NCI-H2196 (cell line): ENCODE data around the gene NF2.
"Not testable (repeated sequence)": the region's sequence is repeated elsewhere in the genome, so short reads cannot be mapped to it uniquely, and the experiment has no call there.

ENCODE experiments used
- DNase-seq: peaks from one replicate; lab custom pipeline; 2025; ENCODE audit not compliant: unreplicated experiment; lab: John Stamatoyannopoulos, UW

The NF2 gene

DNA sequence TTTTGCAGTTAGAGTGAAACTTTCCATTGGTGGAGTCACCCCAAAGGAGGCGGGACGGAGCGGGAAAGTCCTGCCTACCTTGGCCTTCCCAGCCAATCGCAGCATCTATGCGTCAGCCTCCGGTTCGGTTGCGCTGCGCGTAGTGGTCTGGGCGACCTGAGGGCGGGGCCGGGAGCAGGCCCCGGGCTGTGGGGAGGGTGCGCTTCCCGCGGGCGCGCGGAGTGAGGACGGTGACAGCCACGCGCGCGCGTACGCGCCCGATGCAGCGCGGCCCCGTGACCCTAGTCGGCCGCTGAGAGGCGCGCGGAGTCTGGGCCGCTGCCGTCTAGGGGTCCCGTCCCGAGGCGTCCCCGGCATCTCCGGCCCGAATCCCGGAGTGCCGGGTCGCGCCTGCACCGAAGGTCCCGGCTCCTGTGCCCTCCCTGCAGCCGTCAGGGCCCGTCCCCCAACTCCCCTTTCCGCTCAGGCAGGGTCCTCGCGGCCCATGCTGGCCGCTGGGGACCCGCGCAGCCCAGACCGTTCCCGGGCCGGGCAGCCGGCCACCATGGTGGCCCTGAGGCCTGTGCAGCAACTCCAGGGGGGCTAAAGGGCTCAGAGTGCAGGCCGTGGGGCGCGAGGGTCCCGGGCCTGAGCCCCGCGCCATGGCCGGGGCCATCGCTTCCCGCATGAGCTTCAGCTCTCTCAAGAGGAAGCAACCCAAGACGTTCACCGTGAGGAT, at the start of gene NF2:
NF2 (plus strand) TSS at position 276 of the 718 bp plus-strand sequence; CDS start at position 642, 366 bp downstream.
- peak; percentile 93 for DNase-seq

GRCh38 chr22:29555065-29555644, 48.3 kb upstream of the NF2 start:
- DNase-seq = no peak

GRCh38 chr22:29559030-29559429, 44.4 kb upstream of the NF2 start:
- no peak for DNase-seq

DNA sequence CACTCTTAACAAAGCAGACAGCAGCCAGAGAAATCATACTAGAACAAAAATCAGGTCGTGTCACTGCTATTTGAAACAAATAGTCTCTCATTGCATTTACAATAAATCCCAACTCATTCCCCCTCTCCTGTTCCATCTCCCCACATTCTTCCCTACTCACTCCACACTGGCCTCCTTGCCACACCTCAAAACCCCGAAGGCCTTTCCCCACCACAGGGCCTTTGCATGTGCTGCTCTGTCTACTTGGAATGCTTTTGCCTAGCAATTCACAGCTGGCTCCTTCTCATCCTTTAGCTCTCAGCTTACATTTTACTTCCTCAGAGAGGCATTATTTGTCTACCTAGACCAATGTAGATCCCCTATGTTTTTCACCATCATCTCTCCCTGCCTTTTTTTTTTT, 43.6 kb upstream of the NF2 start:
- DNase-seq = no peak

DNA sequence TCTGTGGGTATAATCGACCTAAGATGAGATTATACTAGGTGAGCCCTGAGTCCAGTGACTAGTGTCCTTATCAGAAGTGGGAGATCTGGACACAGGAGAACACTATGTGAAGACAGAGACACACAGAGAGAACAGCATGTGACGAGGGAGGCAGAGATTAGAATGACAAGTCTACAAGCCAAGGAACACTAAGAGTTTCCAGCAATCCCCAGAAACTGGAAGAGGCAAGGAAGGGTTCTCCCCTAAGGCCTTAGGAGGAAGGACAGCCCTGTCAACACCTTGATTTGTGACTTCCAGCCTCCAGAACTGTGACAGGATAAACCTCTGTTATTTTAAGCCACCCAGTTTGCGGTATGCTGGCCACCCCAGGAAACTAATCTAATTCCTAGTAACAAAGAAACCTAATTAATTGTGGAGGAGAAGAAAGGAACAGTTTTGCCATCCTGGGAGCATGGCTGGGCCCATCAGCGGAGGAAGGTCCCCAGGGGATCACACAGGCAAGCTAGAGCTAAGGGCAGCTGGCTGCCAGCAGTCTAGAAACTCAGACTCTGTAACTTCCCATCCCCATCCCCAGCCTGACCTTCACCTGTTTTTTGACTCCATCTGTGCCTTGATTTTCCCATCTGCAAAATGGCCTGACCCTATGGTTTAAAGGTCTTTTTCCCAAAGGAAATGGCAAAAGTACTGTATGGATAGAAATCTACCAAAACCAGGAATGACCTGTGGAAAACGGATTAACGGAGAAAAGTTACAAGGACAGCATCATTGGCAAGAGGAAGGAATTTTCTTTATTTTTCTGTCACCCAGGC, 39.6 kb upstream of the NF2 start:
- DNase-seq = no peak

DNA sequence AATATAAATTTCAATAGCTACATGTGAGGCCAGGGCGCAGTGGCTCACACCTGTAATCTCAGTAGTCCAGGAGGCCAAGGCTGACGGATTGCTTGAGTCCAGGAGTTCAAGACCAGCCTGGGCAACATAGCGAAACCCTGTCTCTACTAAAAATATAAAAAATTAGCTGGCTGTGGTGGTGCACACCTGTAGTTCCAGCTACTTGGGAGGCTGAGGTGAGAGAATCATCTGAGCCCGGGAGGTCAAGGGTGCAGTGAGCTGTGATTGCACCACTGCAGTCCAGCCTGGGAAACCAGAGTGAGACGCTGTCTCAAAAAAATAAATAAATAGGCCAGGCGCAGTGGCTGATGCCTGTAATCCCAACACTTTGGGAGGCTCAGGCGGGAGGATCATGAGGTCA, 36.9 kb upstream of the NF2 start:
- not testable (repeated sequence) for DNase-seq

DNA sequence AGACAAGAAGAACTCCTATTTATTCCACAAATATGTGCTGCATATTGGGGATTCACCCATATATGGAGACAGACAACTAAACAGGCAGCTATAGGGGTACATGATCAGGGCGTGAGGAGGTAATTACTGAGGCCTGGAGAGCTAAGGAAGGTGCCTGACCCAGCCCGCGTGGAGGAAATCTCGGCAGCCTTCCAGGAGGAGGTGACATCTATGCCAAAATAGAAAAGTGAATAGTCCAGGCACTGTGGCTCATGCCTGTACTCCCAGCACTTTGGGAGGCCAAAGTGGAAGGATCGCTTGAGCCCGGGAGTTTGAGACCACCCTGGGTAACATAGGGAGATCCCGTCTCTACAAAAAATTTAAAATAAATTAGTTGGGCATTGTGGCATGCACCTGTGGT, 36.1 kb upstream of the NF2 start:
- DNase-seq = peak; percentile 0

DNA sequence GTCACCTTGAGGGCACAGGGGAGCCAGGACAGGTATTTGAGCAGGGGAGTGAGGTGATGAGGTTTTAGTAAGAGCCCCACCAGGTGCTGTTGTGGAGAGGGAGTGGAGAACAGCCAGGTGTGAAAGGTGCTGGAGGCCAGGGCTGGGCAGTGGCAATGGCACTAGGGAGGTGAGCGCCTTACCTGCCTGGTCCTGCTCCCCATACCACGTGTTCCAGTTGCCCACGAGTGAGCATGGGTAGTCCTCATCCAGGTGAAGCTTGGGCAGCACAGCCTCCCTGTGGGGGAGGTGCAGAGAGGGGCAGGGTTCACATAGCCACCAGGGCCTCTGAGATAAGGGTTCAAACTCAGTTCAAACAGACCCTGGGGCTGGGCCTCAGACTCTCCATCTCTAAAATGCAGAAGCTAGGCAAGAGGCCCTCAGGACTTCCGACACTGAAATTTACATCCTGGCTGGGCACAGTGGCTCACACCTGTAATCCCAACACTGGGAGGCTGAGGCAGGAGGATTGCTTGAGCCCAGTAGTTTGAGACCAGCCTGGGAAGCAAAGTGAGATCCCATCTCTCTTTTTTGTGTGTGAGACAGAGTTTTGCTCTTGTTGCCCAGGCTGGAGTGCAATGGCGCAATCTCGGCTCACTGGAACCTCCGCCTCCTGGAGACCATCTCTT, 34.3 kb upstream of the NF2 start:
- no peak for DNase-seq

- DNase-seq = no peak
These were observed 33.0 kb upstream of the NF2 start for GRCh38 chr22:29570456-29570855.

DNA sequence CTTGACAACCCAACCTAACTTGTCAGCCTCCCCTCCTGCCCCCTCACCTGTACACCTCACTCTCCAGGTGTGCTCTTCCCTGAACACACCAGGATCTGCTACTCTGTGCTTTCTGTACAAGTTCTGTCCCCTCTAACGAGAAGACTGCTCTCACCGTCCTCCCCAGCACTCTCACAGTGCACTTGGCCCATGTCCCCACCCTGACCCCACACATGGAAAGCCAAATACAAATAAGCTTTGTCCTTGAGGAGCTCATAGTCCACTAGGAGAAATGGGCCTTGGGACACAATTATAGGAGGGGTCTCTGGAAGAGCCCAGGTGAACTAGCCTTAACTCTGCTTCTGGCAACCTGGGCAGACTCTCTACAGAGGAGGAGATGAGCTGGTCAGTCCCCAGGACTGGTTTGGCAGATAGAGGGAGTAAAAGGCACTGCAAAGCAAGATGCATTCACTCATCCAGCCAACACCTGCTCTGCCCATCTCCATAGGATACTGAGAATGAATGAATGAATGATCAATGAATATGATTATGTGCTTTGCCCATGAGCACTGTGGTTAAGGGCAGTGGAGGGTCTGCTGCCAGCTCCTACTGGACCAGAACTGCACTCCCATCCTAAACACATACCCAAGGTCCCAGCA, 32.4 kb upstream of the NF2 start:
- no peak for DNase-seq

DNA sequence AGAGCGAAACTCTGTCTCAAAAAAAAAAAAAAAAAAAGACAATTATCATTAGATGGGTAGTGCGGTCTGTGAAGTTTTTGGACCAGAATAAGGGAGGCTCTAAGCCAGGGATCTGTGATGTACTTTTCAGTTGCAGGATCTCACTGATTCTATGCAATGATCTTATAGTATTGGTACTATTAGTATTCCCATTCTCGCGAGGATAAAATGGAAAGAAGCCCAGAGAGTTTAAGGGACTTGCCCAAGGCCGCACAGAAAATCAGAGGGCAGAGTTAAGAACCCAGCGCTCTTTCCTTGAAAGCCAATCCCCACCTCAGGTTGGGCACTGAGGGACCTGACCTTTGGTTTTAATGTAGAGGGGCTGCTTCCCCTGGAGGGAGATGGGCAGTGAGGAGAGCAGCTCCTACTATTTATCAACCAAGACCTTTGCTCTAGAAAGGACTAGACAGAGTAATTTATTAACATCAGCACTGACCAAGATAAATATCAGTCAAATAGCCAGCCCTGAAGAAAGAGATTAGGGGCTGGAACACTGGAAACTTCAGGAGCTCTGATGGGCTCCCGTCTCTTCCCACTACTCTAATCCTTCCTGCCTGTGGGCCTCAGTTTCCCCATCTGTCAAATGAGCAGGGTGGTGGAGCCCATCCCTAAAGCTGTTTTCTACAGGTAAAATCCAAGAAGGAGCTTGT, 28.5 kb upstream of the NF2 start:
- DNase-seq = no peak

DNA sequence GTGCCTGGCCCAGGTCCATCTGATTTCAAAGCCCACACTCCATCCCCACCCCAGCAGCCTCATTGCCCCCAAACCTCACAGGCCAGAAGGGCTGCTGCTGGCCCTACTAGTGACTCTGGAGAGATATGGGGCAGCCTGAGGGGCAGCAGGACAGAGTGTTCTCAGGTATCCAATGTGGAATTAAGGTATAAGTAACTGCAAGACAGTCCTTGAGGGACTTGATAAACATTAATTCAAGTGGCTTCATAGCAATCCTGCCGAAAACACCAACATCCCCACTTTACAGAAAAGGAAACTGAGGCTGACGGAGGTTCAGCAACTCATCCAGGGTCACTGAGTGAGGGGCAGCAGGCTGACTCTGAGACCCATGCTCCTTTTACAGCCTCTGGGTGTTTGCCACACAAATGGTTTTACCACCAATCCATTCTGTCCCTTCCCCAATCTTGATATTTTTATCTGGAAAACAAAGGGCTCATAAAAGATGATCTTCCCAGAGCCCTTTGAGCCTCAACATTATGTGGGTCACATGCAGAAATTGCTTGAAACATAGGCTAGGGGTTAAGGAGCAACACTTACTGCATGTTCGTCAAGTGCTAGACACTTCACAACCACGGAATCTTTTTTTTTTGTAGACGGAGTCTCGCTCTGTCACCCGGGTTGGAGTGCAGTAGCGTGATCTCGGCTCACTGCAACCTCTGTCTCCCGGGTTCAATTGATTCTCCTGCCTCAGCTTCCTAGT, 24.8 kb upstream of the NF2 start:
- no peak for DNase-seq

DNA sequence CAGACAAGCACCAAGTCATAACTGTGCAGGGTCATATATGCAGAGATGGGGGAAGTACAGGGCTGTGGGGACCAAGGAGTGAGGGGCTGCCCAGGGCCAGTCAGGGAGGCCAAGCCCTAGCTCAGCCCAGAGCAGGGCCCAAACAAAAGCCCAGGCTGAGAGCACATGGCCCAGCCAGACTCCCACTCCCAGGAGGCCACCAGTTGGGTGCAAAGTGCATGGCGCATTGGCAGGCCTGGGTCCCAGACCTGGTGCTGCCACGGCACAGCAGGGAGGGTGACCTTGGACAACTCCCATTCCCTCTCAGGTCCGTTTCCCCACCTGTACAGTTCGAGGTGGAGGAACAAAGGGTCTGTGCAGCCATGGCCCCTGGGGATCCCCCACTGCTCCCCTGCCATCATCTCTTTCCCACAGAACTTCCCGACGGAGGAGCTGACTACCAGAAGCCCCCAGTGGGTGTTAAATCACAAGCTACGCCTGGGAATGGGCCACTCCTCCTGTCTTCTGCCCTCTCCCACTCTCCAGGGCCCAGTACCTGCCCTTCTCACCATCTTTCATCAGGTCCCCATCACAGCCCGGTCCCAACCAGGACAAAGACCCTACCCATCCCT, 23.1 kb upstream of the NF2 start:
- DNase-seq = no peak

- no peak for DNase-seq
These were observed 21.6 kb upstream of the NF2 start for GRCh38 chr22:29581799-29582198.

- no peak for DNase-seq
These were observed 18.5 kb upstream of the NF2 start for GRCh38 chr22:29584975-29585374.

DNA sequence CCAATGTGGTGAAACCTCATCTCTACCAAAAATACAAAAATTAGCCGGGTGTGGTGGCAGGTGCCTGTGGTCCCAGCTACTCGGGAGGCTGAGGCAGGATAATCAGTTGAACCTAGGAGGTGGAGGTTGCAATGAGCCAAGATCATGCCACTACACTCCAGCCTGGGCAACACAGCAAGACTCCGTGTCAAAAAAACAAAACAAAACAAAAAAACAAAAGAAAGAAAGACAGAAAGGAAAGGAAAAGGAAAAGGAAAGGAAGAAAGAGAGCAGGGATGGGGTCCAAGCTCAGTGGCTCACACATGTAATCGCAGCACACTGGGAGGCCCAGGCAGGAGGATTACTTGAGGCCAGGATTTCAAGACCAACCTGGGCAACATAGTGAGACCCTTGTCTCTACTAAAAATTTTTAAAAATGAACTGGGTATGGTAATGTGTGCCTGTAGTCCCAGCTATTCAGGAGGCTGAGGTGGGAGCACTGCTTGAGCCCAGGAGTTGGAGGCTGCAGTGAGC, 17.2 kb upstream of the NF2 start:
- not testable (repeated sequence) for DNase-seq

DNA sequence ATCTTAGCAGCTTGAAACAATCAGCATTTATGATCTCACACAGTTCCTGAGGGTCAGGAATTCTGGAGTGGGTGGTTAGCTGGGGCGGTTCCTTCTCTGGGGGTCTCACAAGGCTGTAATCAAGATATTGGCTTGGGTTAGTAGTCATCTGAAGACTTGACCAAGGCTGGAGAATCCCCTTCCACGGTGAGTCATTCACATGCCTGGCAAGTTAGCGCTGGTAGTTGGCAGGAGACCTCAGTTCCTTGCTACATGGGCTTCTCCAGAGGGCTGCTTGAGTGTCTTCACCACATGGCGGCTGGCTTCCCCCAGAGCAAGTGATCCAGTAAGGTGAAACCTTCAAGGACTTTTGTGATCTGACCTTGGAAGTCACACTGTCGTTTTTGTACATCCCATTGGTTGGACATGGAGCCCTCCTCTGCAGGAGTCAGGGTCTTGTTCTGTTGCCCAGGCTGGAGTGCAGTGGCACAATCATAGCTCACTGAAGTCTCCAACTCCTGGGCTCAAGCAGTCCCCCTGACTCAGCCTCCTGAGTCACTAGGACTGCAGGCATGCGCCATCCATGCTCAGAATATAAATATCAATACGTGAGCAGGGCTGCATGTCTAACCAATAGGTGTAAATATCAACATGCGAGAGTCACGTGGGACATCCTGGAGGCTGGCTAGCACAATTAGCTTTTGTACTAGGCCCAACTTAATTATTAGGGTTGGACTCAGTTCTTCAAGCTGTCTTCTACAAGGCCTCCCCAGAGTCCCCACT, 15.3 kb upstream of the NF2 start:
- DNase-seq = no peak

GRCh38 chr22:29593923-29594322, 9.5 kb upstream of the NF2 start:
- no peak for DNase-seq
